ENCODE measurements around the gene STK32B. TPM values are rescaled to one million over a fixed set of nuclear protein-coding genes. Genes with fewer than 3 reads are reported as not detected.

The STK32B gene
- total and polyA plus RNA-seq, 4 donors, result 0.02 to 0.28 (median 0.08) TPM; not detected in 1

GRCh38 chr4:5020341-5020740, 30.9 kb upstream of the STK32B start:
- Histone ChIP-seq H3K4me3 (ENCODE audit: low read depth in 1 of 3, low read length in 3 of 3) (no peak overlapping the region), H3K9me3 (ENCODE audit: control insufficient read depth in 4 of 4, low read length in 3 of 4) (no peaks in the 10 kb centered on the region), H3K27ac (ENCODE audit: low read depth in 1 of 2, low read length in 2 of 2) (no peak overlapping the region), H3K36me3 (ENCODE audit: control insufficient read depth in 4 of 4, insufficient read depth in 3 of 4, low read depth in 1 of 4, low read length in 3 of 4) (no peaks in the 10 kb centered on the region), H3K9ac (ENCODE audit: low read depth in 1 of 2, low read length in 2 of 2) (no peak overlapping the region), H3K27me3 (ENCODE audit: control insufficient read depth in 4 of 4, insufficient read depth in 4 of 4, low read length in 3 of 4) (peaks cover 0 to 11% (median 1%) of the 10 kb centered on the region in 4 donors), H3K4me1 (ENCODE audit: control insufficient read depth in 4 of 4, insufficient read depth in 4 of 4, low read length in 3 of 4) (no peaks in the 10 kb centered on the region)
- DNase-seq (ENCODE audit: low spot score), result no peak
- 85% methylated on average over 1 of the region's 1 CpG for WGBS
- TF ChIP-seq ATF3 (IDR thresholded peaks at IDR 0.05) (no peak), TAF1 (conservative IDR thresholded peaks at IDR 0.05) (no peak)

GRCh38 chr4:5021546-5021945, 29.7 kb upstream of the STK32B start:
- no peak for TF ChIP-seq HNF4G (IDR thresholded peaks at IDR 0.05)
- no peak for TF ChIP-seq JUND (IDR thresholded peaks at IDR 0.05)
- TF ChIP-seq SP1 (IDR thresholded peaks at IDR 0.05), result no peak
- TF ChIP-seq GABPA (IDR thresholded peaks at IDR 0.05 in 1 of 2, conservative IDR thresholded peaks at IDR 0.05 in 1 of 2), result no peak
- no peak for TF ChIP-seq HNF4A (conservative IDR thresholded peaks at IDR 0.05)
- no peak overlapping the region for H3K9ac ChIP-seq (ENCODE audit: low read depth in 1 of 2, low read length in 2 of 2)
- DNase-seq (ENCODE audit: low spot score), result peak; percentile 26
- no peaks in the 10 kb centered on the region for H3K9me3 ChIP-seq (ENCODE audit: control insufficient read depth in 4 of 4, low read length in 3 of 4)
- H3K27me3 ChIP-seq (ENCODE audit: control insufficient read depth in 4 of 4, insufficient read depth in 4 of 4, low read length in 3 of 4), result peaks cover 0 to 7% (median 0%) of the 10 kb centered on the region in 4 donors
- H3K27ac ChIP-seq (ENCODE audit: low read depth in 1 of 2, low read length in 2 of 2), result no peak overlapping the region
- H3K4me1 ChIP-seq (ENCODE audit: control insufficient read depth in 4 of 4, insufficient read depth in 4 of 4, low read length in 3 of 4), result no peaks in the 10 kb centered on the region
- no peaks in the 10 kb centered on the region for H3K36me3 ChIP-seq (ENCODE audit: control insufficient read depth in 4 of 4, insufficient read depth in 3 of 4, low read depth in 1 of 4, low read length in 3 of 4)
- 80% methylated on average over 3 of the region's 3 CpGs for WGBS
- H3K4me3 ChIP-seq (ENCODE audit: low read depth in 1 of 3, low read length in 3 of 3), result no peak overlapping the region

GRCh38 chr4:5024673-5025072, 26.6 kb upstream of the STK32B start:
- Histone ChIP-seq H3K9ac (ENCODE audit: low read depth in 1 of 2, low read length in 2 of 2) (no peak overlapping the region), H3K36me3 (ENCODE audit: control insufficient read depth in 4 of 4, insufficient read depth in 3 of 4, low read depth in 1 of 4, low read length in 3 of 4) (no peaks in the 10 kb centered on the region), H3K4me1 (ENCODE audit: control insufficient read depth in 4 of 4, insufficient read depth in 4 of 4, low read length in 3 of 4) (no peaks in the 10 kb centered on the region), H3K4me3 (ENCODE audit: low read depth in 1 of 3, low read length in 3 of 3) (no peak overlapping the region), H3K27me3 (ENCODE audit: control insufficient read depth in 4 of 4, insufficient read depth in 4 of 4, low read length in 3 of 4) (peaks cover 0 to 4% (median 0%) of the 10 kb centered on the region in 4 donors), H3K9me3 (ENCODE audit: control insufficient read depth in 4 of 4, low read length in 3 of 4) (no peaks in the 10 kb centered on the region), H3K27ac (ENCODE audit: low read depth in 1 of 2, low read length in 2 of 2) (no peak overlapping the region)
- DNase-seq (ENCODE audit: low spot score), result no peak
- TF ChIP-seq CTCF (IDR thresholded peaks at IDR 0.05; ENCODE audit: low read depth, low read length, missing input control) (no peak), HNF4G (IDR thresholded peaks at IDR 0.05) (no peak), YY1 (IDR thresholded peaks at IDR 0.05) (no peak), FOXA1 (IDR thresholded peaks at IDR 0.05) (no peak), HNF4A (conservative IDR thresholded peaks at IDR 0.05) (no peak), RXRA (IDR thresholded peaks at IDR 0.05) (no peak), RAD21 (IDR thresholded peaks at IDR 0.05) (no peak), MAX (IDR thresholded peaks at IDR 0.05) (no peak), ATF3 (IDR thresholded peaks at IDR 0.05) (no peak), TAF1 (conservative IDR thresholded peaks at IDR 0.05) (no peak), FOXA2 (IDR thresholded peaks at IDR 0.05) (no peak), NR2F2 (IDR thresholded peaks at IDR 0.05) (no peak), REST (IDR thresholded peaks at IDR 0.05) (no peak), SP1 (IDR thresholded peaks at IDR 0.05) (no peak)
- WGBS, result 70% methylated on average over 6 of the region's 6 CpGs

Measured in liver (tissue), 9 donors.